NCI-H69 (cell line): Measurements from ENCODE around the gene HTR1D.
A peak's percentile ranks its signal among the peaks of the same experiment; 100 is the strongest.

Experiments used
- DNase-seq: peaks from one replicate; lab custom pipeline; 2025; lab: John Stamatoyannopoulos, UW

The HTR1D gene

DNA sequence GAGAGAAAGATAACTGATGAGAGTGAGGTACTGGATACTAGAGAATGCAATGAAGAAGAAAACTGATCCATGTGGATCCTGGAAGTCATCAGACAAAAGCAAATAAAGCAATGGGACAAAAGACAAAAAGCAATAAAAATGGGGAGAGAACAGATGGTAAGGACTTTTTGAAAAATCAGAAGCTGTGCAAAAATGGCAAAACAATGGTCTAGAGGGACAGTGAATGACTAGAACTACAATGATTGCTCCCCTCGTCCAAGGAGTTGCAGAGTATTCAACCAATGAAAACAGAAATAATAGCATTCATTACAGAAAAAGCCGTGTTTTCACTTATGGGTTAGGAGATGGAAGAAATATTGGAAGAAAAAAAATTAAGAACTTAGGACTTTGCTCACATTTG, 67.2 kb downstream of the HTR1D start:
- peak; percentile 29 for DNase-seq

DNA sequence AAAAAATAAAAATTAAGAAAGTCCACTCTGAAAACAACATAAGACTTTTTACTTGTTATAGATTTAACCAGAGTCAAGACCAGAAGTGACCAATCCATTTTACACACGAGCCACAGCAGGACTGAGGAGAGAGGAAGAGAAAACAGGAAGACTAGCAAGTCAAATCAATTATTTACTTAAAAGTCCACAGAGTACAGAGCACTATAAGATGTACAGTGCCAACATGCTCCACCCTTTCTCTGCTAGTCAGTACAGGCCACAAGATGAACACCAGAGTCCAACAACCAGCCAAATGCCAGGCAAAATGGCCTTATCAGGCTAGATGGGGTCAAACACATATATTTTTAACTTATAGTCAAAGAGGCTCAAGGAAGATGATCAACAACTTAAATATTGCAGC, 68.2 kb downstream of the HTR1D start:
- DNase-seq, result peak; percentile 1

DNA sequence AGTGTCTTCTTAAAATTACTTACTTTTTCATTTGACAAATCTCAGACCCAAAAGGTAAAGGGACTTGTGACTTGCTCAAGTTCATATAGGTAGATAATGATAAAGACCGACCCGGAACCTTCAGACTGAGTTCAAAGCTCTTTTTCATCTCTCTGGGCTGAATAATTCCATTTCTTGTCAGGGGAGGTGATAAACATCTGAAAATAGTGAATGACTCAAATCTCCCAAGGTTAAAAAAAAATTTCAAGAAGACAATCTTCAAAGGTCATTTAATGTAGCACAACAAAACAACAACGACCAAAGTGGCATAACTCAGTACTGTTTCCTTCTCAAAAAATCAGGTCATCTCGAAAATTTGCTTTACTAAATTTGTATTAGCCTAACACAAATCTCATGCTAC, 69.2 kb downstream of the HTR1D start:
- DNase-seq, result no peak
